ENCODE data around the gene LSM4. TPM values are rescaled to one million over a fixed set of nuclear protein-coding genes. Genes with fewer than 3 reads are reported as not detected.

LSM4 gene
- total and polyA plus RNA-seq, 2 of the 13 experiments (the other 11 are each of a cell fraction or from before 2014, with no cell fraction given) = 65.8 to 166 TPM

GRCh38 chr19:18274781-18275356 is 48.0 kb downstream of the LSM4 start (continued):
- TF ChIP-seq AKNA (CRISPR knock-in tag; IDR thresholded peaks at IDR 0.05; ENCODE audit: borderline replicate concordance) (no peak), ZNF280D (CRISPR knock-in tag; IDR thresholded peaks at IDR 0.05) (0 out of 2 replicates have a peak, but pooled peaks have one; percentile 42), MEIS2 (CRISPR knock-in tag; IDR thresholded peaks at IDR 0.05) (peak; percentile 61; the same call in 1 of the 2 replicates), ZNF691 (CRISPR knock-in tag; IDR thresholded peaks at IDR 0.05; ENCODE audit: borderline replicate concordance, low read depth) (no peak), JARID2 (CRISPR knock-in tag; IDR thresholded peaks at IDR 0.05; ENCODE audit: insufficient replicate concordance) (no peak), POLR2A (IDR thresholded peaks at IDR 0.05; ENCODE audit: insufficient read depth in 1 of 2, low read depth in 2 of 2, low read length in 2 of 2) (peak in 1 of 2 experiments; percentile 75), GZF1 (CRISPR knock-in tag; IDR thresholded peaks at IDR 0.05) (0 out of 2 replicates have a peak, but pooled peaks have one; percentile 55), WIZ (CRISPR knock-in tag; IDR thresholded peaks at IDR 0.05) (peak; percentile 76; the same call in 1 of the 2 replicates), ZBTB1 (CRISPR knock-in tag; IDR thresholded peaks at IDR 0.05; ENCODE audit: borderline replicate concordance) (no peak), MTA1 (CRISPR knock-in tag; IDR thresholded peaks at IDR 0.05; ENCODE audit: borderline replicate concordance) (peak; percentile 64), RERE (CRISPR knock-in tag; IDR thresholded peaks at IDR 0.05; ENCODE audit: low read depth) (0 out of 2 replicates have a peak, but pooled peaks have one; percentile 15)
